ENCODE data around the gene GC.

- TF ChIP-seq CTCF (IDR thresholded peaks at IDR 0.05; ENCODE audit: insufficient read depth, low read depth, low read length) (no peak), EZH2 (IDR thresholded peaks at IDR 0.05; ENCODE audit: insufficient read depth, low read length) (no peak)
These were observed 71.9 kb downstream of the GC start for GRCh38 chr4:71711985-71712348.
